Sigmoid colon (tissue), 3 donors: ENCODE data around the gene FHAD1.

Source experiments
- CTCF ChIP-seq, 4 experiments: fragments of 450-650 bp in 3 of 4; fragments of 200-600 bp in 1 of 4; IDR thresholded peaks; one replicate each; pipeline ENCODE4 v1.5.1; 2016 to 2019; ENCODE audit warnings: antibody characterized with exemption in 4 of 4, mild to moderate bottlenecking in 3 of 4, moderate library complexity in 2 of 4
- POLR2A ChIP-seq, 2 donors: fragments of 450-650 bp; IDR thresholded peaks; one replicate each; pipeline ENCODE4 v1.6.1; 2016; ENCODE audit warnings: antibody characterized with exemption in 2 of 2, mild to moderate bottlenecking in 2 of 2, moderate library complexity in 2 of 2

GRCh38 chr1:15354580-15354965 is 107.5 kb downstream of the FHAD1 start:
- TF ChIP-seq CTCF (IDR thresholded peaks at IDR 0.05) (no peak), POLR2A (IDR thresholded peaks at IDR 0.05) (no peak)
